NCI-H524 treated with DMSO at 0.1 percent for 48 hours (cell line): ENCODE results near the gene DPYD.

Experiments
- DNase-seq: peaks from one replicate; lab custom pipeline; 2025; lab: John Stamatoyannopoulos, UW

Gene DPYD

DNA sequence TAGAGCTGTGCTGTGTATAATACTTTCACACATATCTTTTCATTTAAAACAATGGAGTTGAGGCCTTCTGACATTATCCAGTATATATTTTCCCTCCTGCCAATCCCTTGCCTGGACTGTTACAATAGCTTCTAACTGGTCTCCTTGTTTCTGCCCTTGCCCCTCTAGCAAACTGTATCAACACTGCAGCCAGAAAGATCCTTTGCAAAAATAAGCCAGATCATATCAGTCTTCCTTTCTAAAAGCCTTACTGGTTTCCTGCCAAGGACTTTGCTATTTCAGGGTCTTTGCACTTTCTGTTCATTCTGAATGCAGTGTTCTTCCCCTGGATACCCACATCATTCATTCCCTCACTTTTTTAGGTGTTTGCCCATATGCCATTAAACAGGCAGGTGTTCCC lies 829.2 kb downstream of the DPYD start:
- DNase-seq: no peak

DNA sequence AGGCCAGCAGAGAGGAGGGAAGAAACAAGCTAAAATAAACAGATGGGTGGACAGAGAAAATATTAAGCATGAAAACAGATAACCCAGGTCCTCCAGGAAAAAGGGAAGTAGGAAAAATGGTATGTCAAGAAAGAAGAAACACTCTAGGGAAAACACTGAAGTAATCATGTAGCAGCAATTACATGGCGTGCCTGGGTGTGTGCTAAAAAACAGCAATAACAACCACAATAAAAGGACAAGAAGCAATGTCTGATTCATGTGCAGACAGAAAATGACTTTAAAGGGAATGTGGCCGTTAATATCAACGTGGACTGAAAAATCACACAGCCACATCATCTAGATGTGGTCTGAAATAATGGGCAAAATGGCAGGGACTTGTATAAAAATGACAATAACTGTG lies 829.6 kb downstream of the DPYD start:
- no peak for DNase-seq

DNA sequence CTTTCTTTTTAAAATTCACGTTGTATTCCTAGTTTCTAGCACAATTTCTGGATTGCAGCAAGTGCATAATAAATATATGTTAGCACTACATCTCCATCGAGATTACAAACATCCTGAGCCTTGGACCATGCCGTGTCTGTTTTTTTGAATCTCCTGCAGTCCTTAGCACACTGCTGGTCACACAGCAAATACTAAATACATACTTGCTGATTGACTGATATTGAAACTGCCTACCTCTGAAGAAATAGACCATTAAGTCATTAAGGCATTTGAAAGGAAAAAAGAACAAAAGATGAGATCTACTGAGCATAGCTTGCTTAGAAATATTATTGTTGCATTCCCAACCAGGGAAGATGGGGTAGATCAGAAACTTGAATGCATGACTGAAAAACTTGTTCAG lies 830.1 kb downstream of the DPYD start:
- no peak for DNase-seq

DNA sequence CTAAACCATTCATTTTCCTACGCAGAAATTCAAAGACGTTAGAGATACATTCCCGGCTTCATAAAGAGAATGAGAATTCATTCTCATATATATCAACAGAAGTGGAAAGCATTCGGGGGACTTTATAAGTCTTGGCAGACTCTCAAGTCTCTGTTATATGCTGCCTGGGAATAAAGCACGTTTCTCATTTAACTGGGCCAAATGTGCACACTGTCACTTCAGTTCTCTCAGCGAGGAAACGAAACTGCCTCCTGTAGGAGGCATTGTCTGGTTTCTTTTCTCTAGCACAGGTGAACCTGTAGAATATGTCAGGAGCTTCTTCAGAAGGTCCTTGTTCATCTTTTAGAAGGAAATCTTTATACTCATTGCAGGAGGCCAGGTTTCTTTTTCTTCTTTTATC lies 831.7 kb downstream of the DPYD start:
- DNase-seq: no peak

DNA sequence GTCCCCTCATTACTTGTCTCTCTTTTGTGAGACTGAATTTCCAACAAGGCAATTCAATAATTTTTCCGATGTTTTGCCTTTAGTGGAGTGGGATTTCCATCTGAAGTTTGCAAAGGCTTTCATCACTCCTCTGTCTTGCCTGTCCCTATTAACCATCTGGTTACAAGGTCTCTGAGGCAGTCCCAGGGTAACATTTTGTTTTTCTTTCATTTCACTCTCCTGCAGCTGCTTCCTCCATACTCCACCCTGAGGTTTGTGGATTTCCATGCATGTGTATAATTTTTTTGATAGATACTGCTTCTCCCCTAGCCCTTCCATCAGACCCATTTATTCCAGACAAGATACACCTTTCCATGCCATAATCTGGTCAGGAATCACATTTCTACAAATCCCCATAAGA lies 832.4 kb downstream of the DPYD start:
- no peak for DNase-seq

DNA sequence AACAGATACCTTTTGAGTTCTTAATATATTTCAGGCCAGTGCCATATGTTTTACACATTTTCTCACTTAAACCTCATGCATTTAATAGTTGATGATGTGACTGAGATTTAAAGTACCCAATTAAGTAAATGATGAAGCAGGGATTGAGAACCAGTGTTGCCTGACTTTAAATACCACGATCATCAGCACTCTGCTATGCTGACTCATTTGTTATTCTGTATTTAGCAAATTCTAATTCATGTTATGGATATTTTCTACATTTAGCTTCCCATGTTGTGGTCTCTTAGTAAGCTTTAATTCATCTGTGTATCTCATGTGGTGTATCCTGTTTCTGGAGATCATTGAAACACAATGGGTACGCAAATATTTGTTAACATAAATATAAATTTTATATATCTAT lies 836.3 kb downstream of the DPYD start:
- no peak for DNase-seq

DNA sequence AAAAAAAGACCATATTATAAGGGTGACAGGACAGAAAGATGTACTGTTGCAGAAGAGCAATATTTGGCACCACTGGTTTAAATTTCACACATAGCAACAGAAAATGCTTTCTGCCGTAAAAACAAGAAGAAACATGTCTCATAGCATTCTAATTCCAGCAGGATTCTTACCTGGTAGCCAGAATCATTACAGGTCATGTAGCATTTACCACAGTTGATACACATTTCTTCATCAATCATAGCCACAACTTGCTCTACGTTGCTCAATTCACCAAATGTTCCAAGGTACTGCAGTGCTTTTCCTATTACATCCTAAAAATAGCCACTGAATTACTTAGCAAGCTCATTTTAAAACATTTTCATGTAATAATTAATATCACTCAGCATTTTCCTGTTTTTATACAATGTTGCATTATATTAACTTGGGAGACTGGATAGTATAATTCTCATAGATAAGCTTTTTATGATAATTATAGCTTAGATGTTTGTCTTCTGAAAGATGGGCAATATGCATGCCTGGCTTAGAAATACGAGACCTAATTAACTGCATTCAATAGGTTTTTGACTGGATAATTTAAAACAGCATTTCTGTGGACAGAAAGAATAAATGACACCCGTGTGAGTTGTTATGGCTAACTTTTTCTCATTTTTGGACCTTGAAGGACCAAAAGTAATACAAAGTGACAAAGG lies 838.5 kb downstream of the DPYD start:
- no peak for DNase-seq

DNA sequence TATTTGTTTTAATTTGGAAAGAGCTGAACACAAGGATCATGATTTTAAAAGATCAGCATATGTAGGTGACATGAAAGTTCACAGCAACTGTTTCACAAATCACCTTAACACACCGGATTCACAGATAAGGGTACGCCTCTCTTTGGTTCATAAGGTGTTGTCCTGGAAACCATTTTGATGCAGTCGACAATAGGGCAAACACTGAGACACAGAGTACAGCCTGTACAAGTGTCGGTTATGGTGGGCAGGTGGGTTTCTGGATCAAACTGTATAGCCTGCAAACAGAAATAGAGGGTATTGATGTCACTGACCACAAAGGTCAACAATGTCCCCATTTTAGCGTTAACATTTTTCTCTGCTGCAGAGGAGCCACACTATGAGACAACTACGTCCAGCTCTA lies 842.0 kb downstream of the DPYD start:
- DNase-seq: no peak

DNA sequence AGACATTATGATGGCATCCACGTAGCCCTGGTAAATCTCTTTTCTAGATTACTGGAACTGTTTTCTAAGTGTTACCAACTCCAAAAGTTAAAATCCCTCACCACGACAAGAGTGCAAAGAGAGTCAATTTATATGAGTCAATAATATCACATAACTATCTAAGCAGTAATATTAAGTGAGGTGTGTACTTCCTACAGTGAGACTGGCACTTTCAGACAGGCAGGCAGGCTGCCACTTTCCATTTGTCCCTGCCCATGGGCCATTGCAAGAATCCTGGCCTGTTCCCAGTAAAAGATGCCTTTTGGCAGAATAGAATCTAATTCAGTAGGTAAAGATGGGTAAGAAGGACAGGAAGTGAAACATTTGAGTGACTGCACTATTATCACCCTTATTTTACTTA lies 843.6 kb downstream of the DPYD start:
- no peak for DNase-seq

DNA sequence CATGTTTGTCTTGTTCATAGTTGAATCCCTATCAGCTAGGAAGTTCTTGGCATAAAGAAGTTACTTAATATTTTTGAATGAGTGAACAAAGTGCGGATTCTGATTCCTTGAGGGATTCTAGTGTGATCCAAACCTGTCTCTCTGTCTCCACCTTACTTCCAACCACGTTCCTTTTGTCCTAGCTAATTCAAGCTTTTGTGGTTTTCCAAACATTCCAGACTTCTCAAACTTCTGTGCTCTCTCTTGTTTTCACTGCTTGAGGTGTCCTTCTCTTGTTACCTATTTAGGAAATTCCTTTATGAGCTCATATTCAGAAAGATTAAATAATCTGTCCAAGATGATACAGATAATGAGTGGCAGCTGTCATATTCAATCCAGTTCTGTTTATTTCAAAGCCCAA lies 846.1 kb downstream of the DPYD start:
- no peak for DNase-seq

DNA sequence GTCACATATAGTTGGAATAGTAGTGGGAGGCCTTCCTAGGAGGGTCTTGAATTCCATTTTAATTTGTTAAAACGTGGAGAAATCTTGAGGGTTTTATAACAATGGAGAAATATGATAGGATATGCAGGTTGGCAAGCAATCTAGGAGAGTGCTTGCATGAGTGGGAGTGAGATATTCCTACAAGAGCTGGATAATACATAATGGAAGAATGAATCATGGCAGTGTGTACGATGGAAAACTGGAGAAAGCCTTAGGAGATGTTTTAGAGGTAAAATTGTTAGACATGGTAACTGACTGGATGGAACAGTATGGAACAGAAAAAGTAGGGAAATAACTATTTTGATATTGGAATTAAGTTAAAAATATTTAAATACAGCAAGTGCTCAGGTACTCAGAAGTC lies 846.9 kb downstream of the DPYD start:
- DNase-seq: no peak

DNA sequence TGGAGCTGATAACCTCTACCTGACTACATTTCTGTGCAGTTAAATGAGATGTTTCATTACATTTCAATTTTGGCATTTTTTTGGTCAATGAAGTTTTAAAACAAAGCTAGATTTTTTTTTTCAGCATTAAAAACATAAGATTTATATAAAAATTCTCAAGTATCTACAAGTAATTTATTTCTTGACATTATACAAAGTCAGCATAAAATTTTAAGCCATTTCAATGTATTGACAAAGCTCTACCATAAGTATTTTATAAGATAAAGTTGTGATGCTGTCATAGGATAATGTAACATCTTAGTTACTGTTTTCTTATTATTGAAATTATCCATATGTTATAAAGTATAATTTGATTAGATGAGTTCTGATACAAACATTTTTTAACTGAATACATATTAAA lies 847.7 kb downstream of the DPYD start:
- DNase-seq: no peak

DNA sequence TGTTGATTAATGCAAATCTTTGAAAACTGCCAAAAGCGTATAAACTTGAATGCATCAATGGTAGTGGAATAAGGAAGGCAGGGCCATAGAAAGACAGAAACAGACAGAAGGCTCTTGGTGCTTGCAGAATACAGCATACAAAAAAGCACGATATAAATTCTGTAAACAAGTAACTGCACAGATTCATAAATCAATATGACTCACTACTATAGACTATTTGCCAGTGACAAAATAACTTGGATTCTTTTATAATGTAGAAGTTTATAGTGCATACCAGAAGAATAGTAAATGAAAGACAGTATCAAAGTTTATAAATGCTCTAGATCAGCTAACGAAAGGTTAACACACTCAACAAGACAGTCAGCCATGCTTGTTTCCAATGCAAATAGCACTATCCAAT lies 849.7 kb downstream of the DPYD start:
- no peak for DNase-seq

DNA sequence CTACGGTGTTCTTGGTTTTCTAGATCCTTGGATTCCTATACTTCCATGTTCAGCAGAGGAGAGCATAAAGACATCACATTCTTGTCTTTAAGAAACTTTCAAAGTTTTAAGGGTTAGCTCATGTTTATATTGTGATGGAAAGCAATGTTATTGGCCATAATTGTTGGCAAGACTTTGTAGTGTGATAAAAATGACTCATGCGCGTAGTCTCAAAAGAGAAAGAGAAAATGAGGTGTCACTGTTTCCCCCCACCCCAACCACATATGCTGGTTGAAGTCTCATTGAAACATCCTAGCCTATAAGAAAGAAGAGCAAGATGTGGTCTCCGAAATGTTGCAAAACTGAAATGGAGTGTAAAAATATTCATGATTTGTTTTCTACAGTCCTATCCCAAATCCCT lies 850.5 kb downstream of the DPYD start:
- no peak for DNase-seq

DNA sequence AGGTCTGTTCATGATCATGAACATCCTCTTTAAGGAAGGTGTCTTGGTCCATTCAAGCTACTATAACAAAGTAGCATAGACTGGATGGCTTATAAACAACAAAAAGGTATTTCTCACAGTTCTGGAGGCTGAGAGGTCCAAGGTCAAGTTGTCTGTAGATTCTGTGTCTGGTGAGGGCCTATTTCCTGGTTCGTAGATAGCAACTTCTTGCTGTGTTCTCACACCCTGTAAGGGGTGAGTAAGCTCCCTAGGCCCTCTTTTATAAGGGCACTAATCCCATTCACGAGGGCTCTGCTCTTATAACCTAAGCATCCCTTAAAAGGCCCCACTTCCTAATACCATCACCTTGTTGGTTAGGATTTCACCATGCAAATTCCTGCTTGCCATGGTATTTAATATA lies 851.5 kb downstream of the DPYD start:
- DNase-seq: no peak

DNA sequence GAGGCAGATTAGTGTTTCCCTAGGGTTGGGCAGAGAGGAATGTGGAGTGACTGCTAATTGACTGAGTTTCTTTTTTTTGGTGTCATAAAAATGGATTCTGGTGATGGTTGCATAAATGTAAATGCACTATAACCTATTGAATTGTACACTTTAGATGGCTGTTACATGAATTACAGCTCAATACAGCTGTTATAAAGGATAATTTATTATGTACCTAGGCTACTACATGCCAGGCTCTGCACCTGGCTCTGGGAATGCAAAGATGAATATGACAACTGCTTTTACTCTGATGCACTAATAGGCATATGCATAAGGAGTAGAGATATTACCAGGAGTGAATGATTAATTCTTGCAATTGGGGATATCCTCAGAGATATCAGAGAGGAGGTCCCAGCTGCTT lies 854.0 kb downstream of the DPYD start:
- DNase-seq: no peak

DNA sequence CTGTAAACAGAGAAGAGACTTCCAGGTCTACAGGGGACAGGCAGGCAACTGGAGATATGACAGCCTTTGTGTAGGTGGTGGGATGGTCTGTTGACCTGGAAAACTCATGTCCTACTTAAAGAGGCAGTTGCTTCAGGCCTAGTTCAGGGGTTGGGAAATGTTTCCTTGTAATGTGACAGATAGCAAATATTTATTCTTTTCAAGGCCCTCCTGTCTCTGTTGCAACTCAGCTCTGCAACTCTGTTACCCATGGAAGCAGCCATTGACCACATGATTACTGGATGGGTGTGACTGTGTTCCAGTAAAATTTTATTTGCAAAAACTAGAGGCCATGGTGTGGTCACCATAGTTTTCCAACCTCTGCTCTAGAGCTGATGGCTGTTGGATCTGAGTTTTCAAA lies 857.3 kb downstream of the DPYD start:
- DNase-seq: no peak

DNA sequence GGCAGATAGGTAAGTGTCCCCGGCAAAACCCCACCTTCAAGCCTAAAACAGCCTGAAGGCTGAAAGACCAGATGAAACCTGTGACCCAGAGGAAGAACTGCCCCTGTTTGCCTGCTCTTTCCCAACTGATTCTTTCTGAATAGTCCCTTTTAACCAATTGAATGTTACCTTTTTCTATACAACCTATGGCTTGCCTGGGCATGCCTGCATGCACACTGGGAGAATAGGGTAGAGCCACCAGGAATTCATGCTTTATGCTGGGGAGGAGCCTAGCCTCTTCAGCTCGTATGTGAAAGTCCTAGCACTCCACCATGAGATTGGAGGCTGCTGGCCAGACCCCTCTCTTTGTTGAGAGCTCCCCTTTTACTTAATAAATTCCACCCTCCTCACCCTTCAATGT lies 859.2 kb downstream of the DPYD start:
- no peak for DNase-seq

DNA sequence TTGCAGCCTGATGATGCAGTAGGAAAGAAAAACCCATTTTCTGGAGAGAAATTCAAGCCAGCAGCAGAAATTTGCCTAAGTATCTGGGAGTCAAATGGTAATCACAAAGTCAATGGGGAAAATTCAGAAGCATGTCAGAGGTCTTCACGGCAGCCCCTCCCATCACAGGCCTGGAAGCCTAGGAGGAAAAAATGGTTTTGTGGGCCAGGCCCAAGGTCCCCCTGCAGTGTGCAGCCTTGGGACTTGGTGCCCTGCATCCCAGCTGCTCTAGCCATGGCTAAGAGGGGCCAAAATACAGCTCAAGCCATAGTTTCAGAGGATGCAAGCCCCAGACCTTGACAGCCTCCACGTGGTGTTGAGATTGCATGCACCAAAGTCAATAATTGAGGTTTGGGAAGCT lies 864.4 kb downstream of the DPYD start:
- DNase-seq: no peak

DNA sequence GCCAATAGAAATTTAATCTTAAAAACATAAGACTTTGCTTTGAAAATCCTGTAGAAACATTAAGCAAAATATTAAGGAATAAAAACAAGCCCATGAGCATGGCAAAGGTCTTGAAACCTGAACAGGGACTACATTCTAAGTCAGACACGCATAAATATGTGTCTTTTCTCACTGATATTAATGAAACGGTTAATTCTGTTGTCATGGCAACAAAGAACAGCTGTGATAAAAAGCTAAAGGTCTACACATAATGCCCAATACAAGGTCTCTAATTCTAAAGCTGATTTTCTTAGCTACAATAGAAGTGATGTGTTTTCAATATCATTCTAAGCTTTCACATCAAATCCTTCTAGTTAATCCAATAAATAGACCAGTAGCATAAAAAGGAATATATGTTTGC lies 867.6 kb downstream of the DPYD start:
- DNase-seq: no peak

DNA sequence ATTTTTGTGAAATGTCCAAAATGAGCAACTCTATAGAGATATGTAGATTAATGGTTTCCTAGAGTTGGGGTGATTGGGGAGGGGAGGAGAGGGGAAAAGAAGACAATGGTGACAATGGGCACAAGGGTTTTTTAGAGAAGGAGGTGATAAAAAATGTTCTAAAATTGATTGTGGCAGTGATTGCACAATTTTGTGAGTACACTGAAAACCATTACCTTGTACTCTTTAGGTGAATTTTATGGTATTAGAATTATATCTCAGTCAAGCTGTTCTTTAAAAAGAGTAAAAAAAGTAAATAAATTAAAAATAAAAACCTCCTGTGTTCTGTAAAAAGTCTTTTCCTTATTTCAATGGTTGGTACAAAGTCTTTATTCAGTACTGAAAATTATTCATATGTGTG lies 869.0 kb downstream of the DPYD start:
- DNase-seq: no peak

DNA sequence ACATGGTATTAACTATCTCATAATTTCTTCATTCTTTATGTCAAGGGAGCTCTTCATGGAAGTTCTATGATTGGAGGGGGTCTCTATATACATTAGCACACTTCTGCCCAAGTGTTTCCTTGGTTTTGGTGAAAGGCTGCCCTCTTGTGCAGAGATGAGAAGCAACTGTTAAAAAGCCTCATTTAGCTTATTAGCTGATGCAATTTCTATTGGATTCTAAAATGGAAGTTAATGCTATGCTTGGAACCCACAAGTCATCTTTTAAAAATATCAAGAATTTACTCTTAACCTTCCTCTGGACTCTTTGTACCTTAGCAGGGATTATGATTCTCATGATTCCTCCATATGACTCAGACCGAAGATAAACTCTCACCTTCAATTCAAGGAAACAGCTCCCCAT lies 870.3 kb downstream of the DPYD start:
- DNase-seq: no peak

DNA sequence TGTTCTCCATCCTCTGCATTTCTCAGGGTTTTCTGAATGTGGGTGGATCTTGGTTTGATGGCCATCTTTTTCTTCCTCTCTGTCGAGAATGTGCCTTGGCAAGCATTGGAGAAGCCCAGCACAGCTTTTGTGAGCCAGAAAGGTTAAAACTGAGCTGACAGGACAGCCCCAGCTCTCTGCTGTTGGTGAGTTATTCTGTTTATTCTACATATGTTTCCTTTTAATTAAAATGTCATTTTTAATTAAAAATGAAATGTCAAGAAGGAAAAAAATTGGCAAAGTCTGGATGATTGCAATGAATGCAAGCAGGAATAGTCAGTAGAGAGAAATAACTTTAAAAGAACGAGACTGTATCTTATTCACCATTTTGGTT lies 873.4 kb downstream of the DPYD start:
- DNase-seq: no peak

DNA sequence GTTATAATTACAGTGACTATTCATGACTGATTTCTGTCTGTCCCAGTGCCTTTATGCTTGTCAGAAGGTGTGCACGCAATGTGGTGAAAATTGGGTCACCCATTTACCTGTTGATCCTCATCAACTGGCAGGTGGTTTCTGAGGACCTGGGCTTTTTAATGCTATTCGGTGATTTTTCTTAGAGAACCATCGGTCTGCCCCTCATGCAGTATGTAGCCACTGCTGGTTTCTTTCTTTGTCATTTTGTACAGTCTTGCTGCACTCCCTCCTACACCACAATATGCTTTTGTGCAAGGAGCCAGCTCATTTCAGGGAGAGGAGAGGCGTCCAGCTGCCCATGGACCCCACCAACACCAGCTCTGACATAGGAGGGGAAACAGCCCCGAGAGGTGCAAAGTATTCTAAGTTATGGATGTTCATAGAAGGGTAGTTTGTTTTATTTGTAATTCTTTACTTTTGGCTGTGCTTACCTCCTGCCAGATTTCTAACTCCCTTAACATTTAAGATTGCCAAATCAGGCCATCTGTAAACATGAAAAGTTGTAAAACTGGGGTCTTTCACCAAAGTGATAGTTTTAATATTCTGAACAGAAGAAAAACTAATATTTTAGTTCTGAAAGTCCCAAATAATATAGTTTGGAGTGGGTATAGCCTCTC lies 873.9 kb downstream of the DPYD start:
- DNase-seq: no peak
